ENCODE measurements around the gene DBET.
"Not testable (repeated sequence)": the region's sequence is repeated elsewhere in the genome, so short reads cannot be mapped to it uniquely, and the experiment has no call there.

DBET gene

DNA sequence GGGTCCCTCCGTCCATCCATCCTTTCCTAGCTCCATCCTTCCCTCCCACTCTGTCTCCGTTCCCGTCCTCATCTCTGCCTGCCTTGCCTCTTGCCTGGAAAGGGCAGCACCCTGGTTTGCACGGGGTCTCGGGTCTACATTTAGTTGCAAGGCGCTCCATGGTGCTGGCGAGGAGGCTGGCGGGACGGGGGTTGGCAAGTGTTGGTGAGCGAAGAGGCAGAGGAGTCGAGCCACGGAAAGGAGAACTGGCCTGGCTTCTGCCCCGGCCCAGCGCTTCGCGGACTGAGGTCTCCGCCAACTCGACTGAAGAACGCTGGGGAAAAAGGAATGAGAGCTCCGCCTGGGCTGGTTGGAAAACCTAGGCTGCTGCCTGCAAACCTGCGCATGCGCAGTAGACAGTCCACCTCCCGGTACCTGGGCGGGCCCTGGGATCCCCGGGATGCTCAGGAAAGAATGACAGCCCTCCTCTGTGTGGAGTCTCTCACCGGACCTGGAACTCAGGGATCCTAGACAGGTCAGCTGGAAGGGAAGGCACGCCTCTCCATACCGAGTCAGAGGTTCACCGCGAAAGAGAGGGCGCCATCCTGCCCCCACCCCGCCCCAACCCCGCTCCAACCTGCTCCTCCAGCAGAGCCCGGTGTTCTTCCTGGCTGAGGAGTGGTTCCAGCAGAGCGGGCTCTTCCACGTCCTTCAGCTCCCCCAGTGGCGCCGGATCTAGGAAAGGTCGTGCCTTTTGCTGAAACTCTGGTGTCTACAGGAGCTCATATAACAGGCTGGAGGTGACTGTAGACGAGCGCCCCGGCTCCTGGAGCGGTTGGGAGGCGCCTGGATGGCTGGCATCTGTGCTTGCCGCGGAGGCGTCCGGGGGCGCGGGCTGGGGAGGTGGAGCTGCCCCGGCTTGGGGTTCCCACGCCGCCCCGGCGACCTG is 43.2 kb upstream of the DBET start:
- no peaks in the 10 kb centered on the region for H3K36me3 ChIP-seq (ENCODE audit: insufficient read depth, low read length)
- no peak overlapping the region for H2AFZ ChIP-seq (ENCODE audit: low read length, unreplicated experiment)
- peaks cover 62% of the 10 kb centered on the region for H3K27me3 ChIP-seq (ENCODE audit: insufficient read depth, low read length)
- H3K27ac ChIP-seq (ENCODE audit: low read depth, low read length) = no peak overlapping the region
- H3K79me2 ChIP-seq (ENCODE audit: control insufficient read depth, insufficient read depth, low read length, unreplicated experiment) = no peaks in the 10 kb centered on the region
- H3K4me3 ChIP-seq (ENCODE audit: low read depth, low read length) = no peak overlapping the region
- no peaks in the 10 kb centered on the region for H3K4me1 ChIP-seq (ENCODE audit: control insufficient read depth, insufficient read depth, low read length, unreplicated experiment)

- not testable (repeated sequence) for H3K79me2 ChIP-seq (ENCODE audit: control insufficient read depth, insufficient read depth, low read length, unreplicated experiment); H3K4me3 ChIP-seq (ENCODE audit: low read depth, low read length); H3K4me1 ChIP-seq (ENCODE audit: control insufficient read depth, insufficient read depth, low read length, unreplicated experiment); H3K27ac ChIP-seq (ENCODE audit: low read depth, low read length); H3K36me3 ChIP-seq (ENCODE audit: insufficient read depth, low read length); H2AFZ ChIP-seq (ENCODE audit: low read length, unreplicated experiment)
- peaks cover 53% of the 10 kb centered on the region for H3K27me3 ChIP-seq (ENCODE audit: insufficient read depth, low read length)
Measured at GRCh38 chr4:190021973-190022372, 42.3 kb upstream of the DBET start.

DNA sequence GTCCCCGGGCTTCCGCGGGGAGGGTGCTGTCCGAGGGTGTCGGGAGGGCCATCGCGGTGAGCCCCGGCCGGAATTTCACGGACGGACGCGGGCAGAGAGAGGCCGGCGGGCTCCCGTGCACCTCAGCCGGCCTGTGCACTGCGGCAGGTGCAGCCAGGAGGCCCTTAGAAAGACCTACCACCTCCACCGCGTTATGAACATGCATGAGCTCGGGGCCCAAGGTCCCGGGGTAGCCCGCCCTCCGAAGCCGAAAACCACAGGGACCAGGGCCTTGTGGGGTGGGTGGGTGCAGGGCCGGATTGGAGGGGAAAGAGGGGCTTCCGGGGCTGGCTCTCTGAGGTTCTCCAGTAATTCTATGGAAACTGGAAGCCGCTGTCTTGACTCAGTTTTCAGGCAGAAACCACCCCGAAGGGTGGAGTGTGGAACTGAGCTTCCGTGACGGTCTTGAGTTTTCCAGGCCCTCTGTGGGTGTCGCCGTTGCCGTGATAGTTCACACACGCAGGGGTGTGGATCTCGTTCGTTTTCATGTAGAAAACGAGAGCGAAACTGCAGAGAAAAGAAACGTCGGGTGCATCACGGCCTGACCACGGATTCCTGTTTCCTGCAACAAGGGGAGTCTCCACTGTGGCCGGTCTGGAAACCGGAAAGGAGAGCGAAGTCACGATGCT is 41.6 kb upstream of the DBET start:
- not testable (repeated sequence) for H3K4me3 ChIP-seq (ENCODE audit: low read depth, low read length); H2AFZ ChIP-seq (ENCODE audit: low read length, unreplicated experiment); H3K27ac ChIP-seq (ENCODE audit: low read depth, low read length); H3K36me3 ChIP-seq (ENCODE audit: insufficient read depth, low read length); H3K79me2 ChIP-seq (ENCODE audit: control insufficient read depth, insufficient read depth, low read length, unreplicated experiment); H3K4me1 ChIP-seq (ENCODE audit: control insufficient read depth, insufficient read depth, low read length, unreplicated experiment)
- peaks cover 45% of the 10 kb centered on the region for H3K27me3 ChIP-seq (ENCODE audit: insufficient read depth, low read length)

- not testable (repeated sequence) for H3K79me2 ChIP-seq (ENCODE audit: control insufficient read depth, insufficient read depth, low read length, unreplicated experiment); H3K36me3 ChIP-seq (ENCODE audit: insufficient read depth, low read length); H3K4me1 ChIP-seq (ENCODE audit: control insufficient read depth, insufficient read depth, low read length, unreplicated experiment); H3K27me3 ChIP-seq (ENCODE audit: insufficient read depth, low read length); H3K27ac ChIP-seq (ENCODE audit: low read depth, low read length); H2AFZ ChIP-seq (ENCODE audit: low read length, unreplicated experiment); H3K4me3 ChIP-seq (ENCODE audit: low read depth, low read length)
Measured at GRCh38 chr4:190027156-190027555, 37.1 kb upstream of the DBET start, which contains the start of gene FRG2. Gene FRG2 (minus strand): TSS chr4:190027256. CDS start chr4:190027204, 52 bp downstream.

- H3K4me3 ChIP-seq (ENCODE audit: low read depth, low read length); H2AFZ ChIP-seq (ENCODE audit: low read length, unreplicated experiment); H3K27ac ChIP-seq (ENCODE audit: low read depth, low read length); H3K79me2 ChIP-seq (ENCODE audit: control insufficient read depth, insufficient read depth, low read length, unreplicated experiment); H3K4me1 ChIP-seq (ENCODE audit: control insufficient read depth, insufficient read depth, low read length, unreplicated experiment); H3K27me3 ChIP-seq (ENCODE audit: insufficient read depth, low read length); H3K36me3 ChIP-seq (ENCODE audit: insufficient read depth, low read length): not testable (repeated sequence)
Measured at GRCh38 chr4:190031264-190031663, 33.0 kb upstream of the DBET start.

DNA sequence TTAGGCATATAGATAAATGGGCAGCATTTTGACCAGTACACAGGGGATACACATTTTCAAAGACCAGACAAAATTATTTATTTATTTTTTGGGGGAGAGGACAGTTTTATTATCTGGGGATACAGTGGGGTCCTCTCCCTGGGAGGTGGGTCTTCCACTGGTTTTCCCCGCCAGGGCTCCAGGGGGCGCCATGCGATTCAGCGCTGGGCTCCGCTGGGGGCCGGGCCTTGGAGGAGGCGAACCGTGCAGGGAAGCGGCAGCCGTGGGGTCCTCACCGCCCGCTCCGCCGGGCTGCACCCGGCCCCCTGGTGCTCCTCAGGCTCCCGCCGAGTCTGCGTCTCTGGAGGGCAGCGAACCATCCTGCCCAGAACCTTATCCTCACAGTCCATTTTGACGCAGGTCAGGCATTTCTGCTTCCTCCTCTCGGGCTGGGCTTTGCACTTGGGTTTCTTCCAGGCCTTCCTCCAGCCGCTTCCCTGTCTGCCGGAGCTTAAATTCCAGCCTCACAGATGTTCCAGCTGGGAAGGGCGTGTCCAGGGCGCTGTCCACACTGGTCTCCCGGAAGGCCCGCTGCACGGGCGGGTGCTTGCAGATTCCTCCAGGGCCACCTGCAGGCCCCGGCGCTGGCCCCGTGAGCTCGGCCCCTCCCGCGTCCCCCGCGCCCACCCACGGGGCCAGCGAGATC is 26.5 kb upstream of the DBET start:
- not testable (repeated sequence) for H3K4me3 ChIP-seq (ENCODE audit: low read depth, low read length); H2AFZ ChIP-seq (ENCODE audit: low read length, unreplicated experiment); H3K79me2 ChIP-seq (ENCODE audit: control insufficient read depth, insufficient read depth, low read length, unreplicated experiment); H3K27ac ChIP-seq (ENCODE audit: low read depth, low read length); H3K27me3 ChIP-seq (ENCODE audit: insufficient read depth, low read length); H3K36me3 ChIP-seq (ENCODE audit: insufficient read depth, low read length); H3K4me1 ChIP-seq (ENCODE audit: control insufficient read depth, insufficient read depth, low read length, unreplicated experiment)

- not testable (repeated sequence) for H2AFZ ChIP-seq (ENCODE audit: low read length, unreplicated experiment); H3K27me3 ChIP-seq (ENCODE audit: insufficient read depth, low read length); H3K36me3 ChIP-seq (ENCODE audit: insufficient read depth, low read length); H3K4me3 ChIP-seq (ENCODE audit: low read depth, low read length); H3K4me1 ChIP-seq (ENCODE audit: control insufficient read depth, insufficient read depth, low read length, unreplicated experiment); H3K79me2 ChIP-seq (ENCODE audit: control insufficient read depth, insufficient read depth, low read length, unreplicated experiment); H3K27ac ChIP-seq (ENCODE audit: low read depth, low read length)
Measured at GRCh38 chr4:190040873-190041272, 23.4 kb upstream of the DBET start.

DNA sequence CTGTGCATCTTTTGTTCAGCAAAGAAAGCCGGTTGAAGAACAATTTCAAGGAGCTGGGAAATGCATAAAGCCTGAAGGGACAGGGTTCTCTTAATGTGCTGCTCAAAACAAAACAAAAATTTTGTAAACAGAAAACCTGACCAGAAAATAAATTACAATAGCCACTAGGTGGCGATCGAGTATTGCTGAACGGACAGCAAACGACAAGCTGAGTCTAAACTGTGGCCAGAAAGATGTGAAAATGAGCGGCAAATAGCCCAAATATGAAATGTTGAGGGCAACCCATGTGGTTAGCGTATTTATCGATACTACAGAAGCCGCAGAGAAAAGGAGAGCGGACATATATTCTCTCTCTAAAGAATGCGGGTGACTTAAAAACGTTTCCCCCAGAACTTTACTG is 16.7 kb upstream of the DBET start:
- not testable (repeated sequence) for H2AFZ ChIP-seq (ENCODE audit: low read length, unreplicated experiment); H3K36me3 ChIP-seq (ENCODE audit: insufficient read depth, low read length)

GRCh38 chr4:190049378-190050239 is 14.7 kb upstream of the DBET start:
- H2AFZ ChIP-seq (ENCODE audit: low read length, unreplicated experiment); H3K4me1 ChIP-seq (ENCODE audit: control insufficient read depth, insufficient read depth, low read length, unreplicated experiment); H3K27me3 ChIP-seq (ENCODE audit: insufficient read depth, low read length); H3K4me3 ChIP-seq (ENCODE audit: low read depth, low read length); H3K79me2 ChIP-seq (ENCODE audit: control insufficient read depth, insufficient read depth, low read length, unreplicated experiment); H3K27ac ChIP-seq (ENCODE audit: low read depth, low read length); H3K36me3 ChIP-seq (ENCODE audit: insufficient read depth, low read length): not testable (repeated sequence)

More for the DNA sequence above, 16.7 kb upstream of the DBET start:
- H3K79me2 ChIP-seq (ENCODE audit: control insufficient read depth, insufficient read depth, low read length, unreplicated experiment); H3K4me3 ChIP-seq (ENCODE audit: low read depth, low read length); H3K27ac ChIP-seq (ENCODE audit: low read depth, low read length); H3K27me3 ChIP-seq (ENCODE audit: insufficient read depth, low read length); H3K4me1 ChIP-seq (ENCODE audit: control insufficient read depth, insufficient read depth, low read length, unreplicated experiment): not testable (repeated sequence)

DNA sequence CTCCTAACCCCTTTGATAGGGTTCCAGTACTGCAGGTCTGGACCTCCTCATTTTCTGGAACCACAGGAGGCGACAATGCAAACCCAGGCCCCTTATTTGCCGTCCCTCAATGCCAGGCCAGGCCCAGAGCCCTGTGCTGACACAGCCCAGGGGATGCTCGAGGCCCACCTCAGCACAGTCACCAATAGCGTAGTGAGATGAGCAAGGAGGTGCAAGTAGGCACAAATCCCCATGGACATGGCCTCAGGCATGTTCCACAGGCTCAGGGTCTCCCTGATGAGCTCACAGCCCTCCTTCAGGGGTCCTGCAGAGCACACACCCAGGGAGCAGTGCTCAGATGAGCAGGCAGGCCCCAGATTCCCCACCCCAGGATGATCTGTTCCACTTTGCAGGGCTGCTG is 5.3 kb upstream of the DBET start:
- not testable (repeated sequence) for H3K4me1 ChIP-seq (ENCODE audit: control insufficient read depth, insufficient read depth, low read length, unreplicated experiment); H3K27me3 ChIP-seq (ENCODE audit: insufficient read depth, low read length); H3K27ac ChIP-seq (ENCODE audit: low read depth, low read length); H3K36me3 ChIP-seq (ENCODE audit: insufficient read depth, low read length); H3K79me2 ChIP-seq (ENCODE audit: control insufficient read depth, insufficient read depth, low read length, unreplicated experiment); H3K4me3 ChIP-seq (ENCODE audit: low read depth, low read length); H2AFZ ChIP-seq (ENCODE audit: low read length, unreplicated experiment)

Measured in ACC112 (cell line).